Measurements from ENCODE around the gene PPP1R16B.

DNA sequence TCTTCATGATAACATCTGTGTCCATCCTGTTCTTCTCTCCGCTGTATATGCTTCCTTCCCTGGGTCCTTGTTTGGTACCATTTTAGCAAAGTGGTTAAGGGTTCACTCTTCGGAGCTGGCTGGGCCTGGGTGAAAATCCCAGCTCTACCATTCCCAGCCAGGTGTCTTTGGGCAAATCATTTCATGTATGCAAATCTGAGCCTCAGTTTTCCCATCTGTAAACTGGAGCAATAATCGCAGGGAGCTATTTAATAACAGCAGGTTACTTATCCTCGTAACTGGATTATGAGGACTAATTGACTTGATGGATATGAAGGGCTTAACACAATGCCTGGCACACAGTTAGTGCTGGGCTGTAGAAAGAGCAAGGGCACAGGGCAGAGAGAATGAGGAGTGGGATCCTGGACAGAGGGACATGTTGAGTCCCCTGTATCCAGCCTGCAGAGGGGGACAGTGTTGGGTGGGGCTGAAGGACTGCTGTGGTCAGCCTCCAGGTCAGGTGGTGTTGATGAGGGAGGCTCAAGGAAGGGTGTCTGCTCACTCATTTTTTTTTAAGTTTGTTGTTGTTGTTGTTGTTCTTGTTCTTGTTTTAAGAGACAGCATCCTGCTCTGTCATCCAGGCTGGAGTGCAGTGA is 76.4 kb downstream of the PPP1R16B start:
- TF ChIP-seq ZNF585B (tag by site-specific recombination; IDR thresholded peaks at IDR 0.05) = no peak
- no peak for TF ChIP-seq ZBTB8A (tag by site-specific recombination; IDR thresholded peaks at IDR 0.05)
- TF ChIP-seq, protein P1, sequence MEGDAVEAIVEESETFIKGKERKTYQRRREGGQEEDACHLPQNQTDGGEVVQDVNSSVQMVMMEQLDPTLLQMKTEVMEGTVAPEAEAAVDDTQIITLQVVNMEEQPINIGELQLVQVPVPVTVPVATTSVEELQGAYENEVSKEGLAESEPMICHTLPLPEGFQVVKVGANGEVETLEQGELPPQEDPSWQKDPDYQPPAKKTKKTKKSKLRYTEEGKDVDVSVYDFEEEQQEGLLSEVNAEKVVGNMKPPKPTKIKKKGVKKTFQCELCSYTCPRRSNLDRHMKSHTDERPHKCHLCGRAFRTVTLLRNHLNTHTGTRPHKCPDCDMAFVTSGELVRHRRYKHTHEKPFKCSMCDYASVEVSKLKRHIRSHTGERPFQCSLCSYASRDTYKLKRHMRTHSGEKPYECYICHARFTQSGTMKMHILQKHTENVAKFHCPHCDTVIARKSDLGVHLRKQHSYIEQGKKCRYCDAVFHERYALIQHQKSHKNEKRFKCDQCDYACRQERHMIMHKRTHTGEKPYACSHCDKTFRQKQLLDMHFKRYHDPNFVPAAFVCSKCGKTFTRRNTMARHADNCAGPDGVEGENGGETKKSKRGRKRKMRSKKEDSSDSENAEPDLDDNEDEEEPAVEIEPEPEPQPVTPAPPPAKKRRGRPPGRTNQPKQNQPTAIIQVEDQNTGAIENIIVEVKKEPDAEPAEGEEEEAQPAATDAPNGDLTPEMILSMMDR (tag by site-specific recombination; IDR thresholded peaks at IDR 0.05) = no peak
- no peak for TF ChIP-seq ZNF423 (tag by site-specific recombination; IDR thresholded peaks at IDR 0.05)
